HG03196 (cell line): ENCODE measurements around the gene SDF2L1.
"Not testable (repeated sequence)": the region's sequence is repeated elsewhere in the genome, so short reads cannot be mapped to it uniquely, and the experiment has no call there.

ENCODE experiments used
- ATAC-seq: cut with Tn5 transposase; IDR thresholded peaks from one replicate; pipeline ENCODE4 v1.9.1; 2021; ENCODE audit not compliant: unreplicated experiment

The SDF2L1 gene, protein sequence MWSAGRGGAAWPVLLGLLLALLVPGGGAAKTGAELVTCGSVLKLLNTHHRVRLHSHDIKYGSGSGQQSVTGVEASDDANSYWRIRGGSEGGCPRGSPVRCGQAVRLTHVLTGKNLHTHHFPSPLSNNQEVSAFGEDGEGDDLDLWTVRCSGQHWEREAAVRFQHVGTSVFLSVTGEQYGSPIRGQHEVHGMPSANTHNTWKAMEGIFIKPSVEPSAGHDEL

GRCh38 chr22:21641789-21642583, at the start of gene SDF2L1:
Gene SDF2L1, plus strand, starts transcription at chr22:21642302. Its CDS starts 35 bp downstream, at chr22:21642337.
- ATAC-seq = peak; percentile 82

DNA sequence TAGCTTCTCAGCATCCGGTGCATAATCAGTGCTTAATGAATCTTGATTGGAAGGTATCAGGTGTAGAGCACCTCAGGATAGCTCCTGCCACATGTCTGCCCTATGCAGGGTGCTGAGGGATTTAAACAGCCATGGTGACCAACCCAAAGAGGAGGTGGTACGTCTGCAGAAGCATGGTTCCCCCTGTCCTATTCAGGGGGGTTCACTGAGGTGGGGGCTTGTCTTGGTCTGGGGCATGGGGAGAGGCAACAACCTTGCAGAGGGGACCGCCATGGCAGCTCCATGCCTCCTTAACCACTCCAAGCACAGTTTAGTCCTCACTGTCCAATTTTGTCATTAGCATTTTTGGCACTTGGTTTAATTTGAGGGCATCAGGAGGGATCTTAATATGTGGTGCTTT, 49.7 kb upstream of the SDF2L1 start:
- no peak for ATAC-seq

GRCh38 chr22:21593406-21594232, 48.5 kb upstream of the SDF2L1 start:
- no peak for ATAC-seq

GRCh38 chr22:21594865-21595452, 47.1 kb upstream of the SDF2L1 start:
- no peak for ATAC-seq

GRCh38 chr22:21596356-21597135, 45.6 kb upstream of the SDF2L1 start:
- ATAC-seq = not testable (repeated sequence)

DNA sequence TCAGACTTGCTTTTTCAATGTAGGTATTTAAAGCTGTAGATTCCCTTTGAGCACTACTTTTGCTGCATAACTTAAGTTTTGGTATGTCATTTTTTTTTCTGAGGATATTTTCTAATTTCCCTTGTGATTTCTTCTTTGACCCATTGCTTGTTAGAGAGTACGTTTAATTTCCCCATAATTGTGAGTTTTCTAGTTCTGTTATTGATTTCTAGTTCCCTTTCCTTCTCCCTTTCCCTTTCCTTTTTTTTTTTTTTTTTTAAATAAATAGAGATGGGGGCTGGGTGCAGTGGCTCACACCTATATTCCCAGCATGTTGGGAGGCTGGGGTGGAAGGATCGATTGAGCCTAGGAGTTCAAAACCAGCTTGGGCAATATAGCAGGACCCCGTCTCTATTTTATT, 43.8 kb upstream of the SDF2L1 start:
- no peak for ATAC-seq

GRCh38 chr22:21599053-21599893, 42.8 kb upstream of the SDF2L1 start:
- ATAC-seq = no peak

DNA sequence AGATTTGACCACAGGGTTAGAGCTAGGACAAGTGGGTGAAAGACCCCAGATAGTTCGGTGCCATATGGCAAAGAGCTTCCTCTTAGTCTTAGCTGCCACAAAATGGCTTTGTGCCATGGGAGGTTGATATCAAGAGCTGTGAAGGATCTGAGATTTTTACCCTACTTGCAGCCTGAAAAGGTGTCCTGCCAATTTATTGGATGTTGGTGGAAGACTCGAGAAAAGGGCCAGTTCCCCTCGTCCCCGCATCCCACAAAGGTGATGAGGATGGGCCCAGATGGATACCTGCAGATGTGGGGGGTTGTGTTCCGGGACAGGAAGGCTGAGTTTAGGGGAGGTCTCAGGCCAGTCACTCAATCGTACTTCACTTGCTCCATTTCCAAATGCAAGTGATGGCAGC, 39.5 kb upstream of the SDF2L1 start:
- ATAC-seq = no peak

GRCh38 chr22:21603973-21604372, 38.1 kb upstream of the SDF2L1 start:
- ATAC-seq = no peak

- no peak for ATAC-seq
These were observed 36.1 kb upstream of the SDF2L1 start for GRCh38 chr22:21605887-21606564.

GRCh38 chr22:21606775-21607174, 35.3 kb upstream of the SDF2L1 start:
- ATAC-seq = no peak

- ATAC-seq = not testable (repeated sequence)
These were observed 32.4 kb upstream of the SDF2L1 start for GRCh38 chr22:21609556-21610157.

DNA sequence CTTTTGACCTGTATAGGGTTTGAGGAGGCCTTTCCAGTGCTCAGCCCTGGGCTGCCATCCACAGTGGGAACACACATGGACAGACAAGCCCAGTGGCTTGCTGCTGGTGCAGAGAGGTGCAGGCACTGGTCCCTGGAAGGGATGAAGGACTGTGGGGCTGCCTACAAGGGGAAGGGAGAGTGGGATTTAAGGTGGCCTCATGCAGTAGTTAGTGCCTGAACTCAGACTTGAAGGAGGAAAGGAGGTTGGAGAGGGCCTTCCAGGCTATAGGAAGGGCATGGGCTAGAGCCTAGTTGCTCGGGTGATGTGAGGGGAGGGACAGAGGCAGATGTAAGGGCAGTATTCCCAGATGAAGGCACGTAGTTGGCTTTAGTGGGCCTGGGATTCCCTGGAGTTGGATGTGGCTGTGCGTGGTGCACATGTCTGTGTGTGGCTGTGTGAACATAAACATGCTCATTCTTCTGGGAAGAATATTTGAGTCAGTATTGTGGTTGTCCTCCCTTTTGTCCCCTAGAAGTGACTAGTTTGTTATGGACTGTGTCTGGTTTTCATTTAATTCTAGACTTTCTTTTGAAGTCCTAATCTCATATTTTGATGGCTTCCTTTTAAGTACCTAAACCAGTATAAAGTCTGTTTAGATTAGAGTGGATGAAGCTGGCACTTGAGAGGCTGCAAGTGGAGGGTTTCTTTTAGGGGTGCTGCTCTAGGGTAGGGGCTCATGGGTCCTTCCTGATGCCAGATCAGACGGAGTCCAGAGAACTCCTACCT, 30.7 kb upstream of the SDF2L1 start:
- no peak for ATAC-seq

- ATAC-seq = no peak
These were observed 29.2 kb upstream of the SDF2L1 start for GRCh38 chr22:21612858-21613257.

- ATAC-seq = no peak
These were observed 28.4 kb upstream of the SDF2L1 start for GRCh38 chr22:21613553-21614233.

- no peak for ATAC-seq
These were observed 26.4 kb upstream of the SDF2L1 start for GRCh38 chr22:21615731-21616130.

GRCh38 chr22:21617337-21617736, 24.8 kb upstream of the SDF2L1 start:
- not testable (repeated sequence) for ATAC-seq
